Activated naive CD4-positive, alpha-beta T cell treated with anti-CD3 and anti-CD28 coated beads for 36 hours (primary cell): ENCODE data around the gene NEK8. TPM values are rescaled to one million over a fixed set of nuclear protein-coding genes. Genes with fewer than 3 reads are reported as not detected.
"Not testable (repeated sequence)": the region's sequence is repeated elsewhere in the genome, so short reads cannot be mapped to it uniquely, and the experiment has no call there.

Source experiments
- CTCF ChIA-PET: fragments of 350-600 bp; sonication (Branson Sonifier 250); formaldehyde crosslinking; loops from one replicate; lab custom pipeline; 2021; ENCODE audit warnings: antibody characterized with exemption; lab: Charles Lee
- DNase-seq: peaks from one replicate; pipeline ENCODE4 v3.0.0-alpha.2; 2020
- H3K27ac Mint-ChIP-seq: one replicate; pipeline ENCODE4 v1.8.0; 2021; ENCODE audit warnings: mild to moderate bottlenecking, mixed read lengths
- H3K27me3 Mint-ChIP-seq: one replicate; pipeline ENCODE4 v1.8.0; 2021; ENCODE audit warnings: low read depth, mixed read lengths
- H3K36me3 Mint-ChIP-seq: one replicate; pipeline ENCODE4 v1.8.0; 2021; ENCODE audit warnings: low read depth, mixed read lengths
- H3K4me1 Mint-ChIP-seq: one replicate; pipeline ENCODE4 v1.8.0; 2021; ENCODE audit warnings: low read depth, mixed read lengths
- H3K4me3 Mint-ChIP-seq: one replicate; pipeline ENCODE4 v1.8.0; 2021; ENCODE audit warnings: mild to moderate bottlenecking, moderate library complexity, mixed read lengths
- H3K9me3 Mint-ChIP-seq: one replicate; pipeline ENCODE4 v1.8.0; 2021; ENCODE audit warnings: mixed read lengths
- intact Hi-C: fragments of 100-400 bp; cut with micrococcal nuclease; formaldehyde crosslinking; loops from one replicate; pipeline ENCODE4 v1.15.1; 2023
- total RNA-seq, 2 experiments: library from RNA; stranded (reverse); gene quantifications; one replicate each; pipeline ENCODE4 v1.2.3, GENCODE V29; 2021

NEK8 gene
- total RNA-seq, 2 experiments from 2014 or later, result 3.1 to 3.2 TPM

DNA sequence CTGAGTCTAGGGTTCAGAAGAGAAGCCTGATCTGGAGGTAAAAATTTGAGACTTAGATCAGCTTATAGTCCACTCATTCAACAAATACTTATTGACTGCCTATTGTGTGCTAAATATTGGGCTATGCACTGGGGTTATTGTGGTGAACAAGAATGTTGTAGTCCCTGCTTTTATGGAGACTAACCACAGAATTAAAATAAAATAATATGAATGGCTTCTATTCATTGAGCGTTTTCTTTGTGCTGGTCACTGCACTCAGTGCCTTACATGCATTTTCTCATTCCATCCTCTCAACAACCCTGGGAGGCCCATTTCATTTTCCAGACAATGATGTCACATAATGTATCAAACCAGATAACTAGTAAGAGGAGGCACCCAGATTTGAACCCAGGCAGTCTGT is 4.8 kb downstream of the NEK8 start:
- H3K9me3 Mint-ChIP-seq, result no peaks in the 10 kb centered on the region
- no peak overlapping the region for H3K27ac Mint-ChIP-seq
- DNase-seq, result no peak
- H3K4me1 Mint-ChIP-seq, result peaks cover 16% of the 10 kb centered on the region
- intact Hi-C loops, result no loop called here
- H3K27me3 Mint-ChIP-seq, result no peaks in the 10 kb centered on the region
- H3K36me3 Mint-ChIP-seq, result peaks cover 2% of the 10 kb centered on the region
- H3K4me3 Mint-ChIP-seq, result no peak overlapping the region
- CTCF ChIA-PET, result no interaction called here

DNA sequence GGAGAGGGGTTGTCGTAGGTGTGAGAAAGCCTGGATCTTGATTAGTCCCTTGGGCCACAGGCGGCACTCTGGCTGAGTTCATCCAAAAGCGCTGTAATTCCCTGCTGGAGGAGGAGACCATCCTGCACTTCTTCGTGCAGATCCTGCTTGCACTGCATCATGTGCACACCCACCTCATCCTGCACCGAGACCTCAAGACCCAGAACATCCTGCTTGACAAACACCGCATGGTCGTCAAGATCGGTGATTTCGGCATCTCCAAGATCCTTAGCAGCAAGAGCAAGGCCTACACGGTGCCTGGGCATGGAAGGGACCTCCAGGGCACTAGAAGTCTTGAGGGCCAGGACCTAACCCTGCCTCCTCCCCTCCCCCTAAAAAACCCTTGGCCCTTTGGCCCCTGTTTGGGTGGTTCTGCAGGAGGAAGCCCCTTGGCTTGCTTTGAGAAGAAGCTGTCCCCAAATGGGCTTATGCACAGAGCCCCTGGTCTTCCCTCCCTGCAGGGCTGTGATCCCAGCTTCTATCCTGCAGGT is 6.2 kb downstream of the NEK8 start:
- CTCF ChIA-PET, result interaction anchor here (0.8 to 1.7 kb wide), 5 partner anchors 8 to 29 kb away, joined by 3 to 6 read pairs (median 5); no protein-coding TSS in a partner anchor
- H3K4me3 Mint-ChIP-seq, result no peak overlapping the region
- no peaks in the 10 kb centered on the region for H3K27me3 Mint-ChIP-seq
- DNase-seq, result no peak
- intact Hi-C loops, result no loop called here
- H3K4me1 Mint-ChIP-seq, result peaks cover 21% of the 10 kb centered on the region
- H3K9me3 Mint-ChIP-seq, result peaks cover 3% of the 10 kb centered on the region
- peaks cover 3% of the 10 kb centered on the region for H3K36me3 Mint-ChIP-seq
- no peak overlapping the region for H3K27ac Mint-ChIP-seq

DNA sequence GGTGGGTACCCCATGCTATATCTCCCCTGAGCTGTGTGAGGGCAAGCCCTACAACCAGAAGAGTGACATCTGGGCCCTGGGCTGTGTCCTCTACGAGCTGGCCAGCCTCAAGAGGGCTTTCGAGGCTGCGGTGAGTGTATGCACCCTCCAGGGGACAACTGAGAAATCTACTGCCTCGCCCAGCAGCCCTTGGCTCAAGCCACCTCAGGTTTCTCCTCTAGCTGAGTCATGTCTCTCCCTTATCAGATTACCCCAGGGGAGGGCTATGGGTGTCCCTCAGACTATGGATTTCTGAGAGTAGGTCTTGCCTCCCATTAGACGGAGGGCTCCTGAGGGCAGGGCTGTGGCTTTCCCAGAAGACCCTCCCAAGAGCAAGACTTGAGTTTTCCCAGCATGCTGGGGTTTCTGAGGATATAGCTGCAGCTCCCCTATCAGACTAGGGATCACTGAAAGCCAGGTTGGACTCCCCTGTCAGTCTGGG is 6.7 kb downstream of the NEK8 start:
- peaks cover 7% of the 10 kb centered on the region for H3K36me3 Mint-ChIP-seq
- H3K9me3 Mint-ChIP-seq, result peaks cover 3% of the 10 kb centered on the region
- H3K27ac Mint-ChIP-seq, result no peak overlapping the region
- intact Hi-C loops, result no loop called here
- H3K4me3 Mint-ChIP-seq, result no peak overlapping the region
- H3K27me3 Mint-ChIP-seq, result no peaks in the 10 kb centered on the region
- H3K4me1 Mint-ChIP-seq, result peaks cover 20% of the 10 kb centered on the region
- CTCF ChIA-PET, result interaction anchor here (0.8 to 1.7 kb wide), 5 partner anchors 8 to 29 kb away, joined by 3 to 6 read pairs (median 5); no protein-coding TSS in a partner anchor
- DNase-seq, result no peak

DNA sequence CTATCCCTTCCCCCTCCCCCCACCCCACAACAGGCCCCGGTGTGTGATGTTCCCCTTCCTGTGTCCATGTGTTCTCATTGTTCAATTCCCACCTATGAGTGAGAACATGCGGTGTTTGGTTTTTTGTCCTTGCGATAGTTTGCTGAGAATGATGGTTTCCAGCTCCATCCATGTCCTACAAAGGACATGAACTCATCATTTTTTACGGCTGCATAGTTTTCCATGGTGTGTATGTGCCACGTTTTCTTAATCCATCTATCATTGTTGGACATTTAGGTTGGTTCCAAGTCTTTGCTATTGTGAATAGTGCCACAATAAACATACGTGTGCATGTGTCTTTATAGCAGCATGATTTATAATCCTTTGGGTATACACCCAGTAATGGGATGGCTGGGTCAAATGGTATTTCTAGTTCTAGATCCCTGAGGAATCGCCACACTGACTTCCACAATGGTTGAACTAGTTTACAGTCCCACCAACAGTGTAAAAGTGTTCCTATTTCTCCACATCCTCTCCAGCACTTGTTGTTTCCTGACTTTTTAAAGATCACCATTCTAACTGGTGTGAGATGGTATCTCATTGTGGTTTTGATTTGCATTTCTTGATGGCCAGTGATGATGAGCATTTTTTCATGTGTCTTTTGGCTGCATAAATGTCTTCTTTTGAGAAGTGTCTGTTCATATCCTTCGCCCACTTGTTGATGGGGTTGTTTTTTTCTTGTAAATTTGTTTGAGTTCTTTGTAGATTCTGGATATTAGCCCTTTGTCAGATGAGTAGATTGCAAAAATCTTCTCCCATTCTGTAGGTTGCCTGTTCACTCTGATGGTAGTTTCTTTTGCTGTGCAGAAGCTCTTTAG is 7.6 kb downstream of the NEK8 start:
- H3K27me3 Mint-ChIP-seq, intact Hi-C loops, H3K4me3 Mint-ChIP-seq, DNase-seq, H3K9me3 Mint-ChIP-seq, H3K27ac Mint-ChIP-seq, H3K36me3 Mint-ChIP-seq: not testable (repeated sequence)
- CTCF ChIA-PET, result interaction anchor here (1.0 to 1.7 kb wide), 3 partner anchors 9 to 28 kb away, joined by 3 to 6 read pairs (median 5); no protein-coding TSS in a partner anchor
- H3K4me1 Mint-ChIP-seq, result peaks cover 20% of the 10 kb centered on the region

DNA sequence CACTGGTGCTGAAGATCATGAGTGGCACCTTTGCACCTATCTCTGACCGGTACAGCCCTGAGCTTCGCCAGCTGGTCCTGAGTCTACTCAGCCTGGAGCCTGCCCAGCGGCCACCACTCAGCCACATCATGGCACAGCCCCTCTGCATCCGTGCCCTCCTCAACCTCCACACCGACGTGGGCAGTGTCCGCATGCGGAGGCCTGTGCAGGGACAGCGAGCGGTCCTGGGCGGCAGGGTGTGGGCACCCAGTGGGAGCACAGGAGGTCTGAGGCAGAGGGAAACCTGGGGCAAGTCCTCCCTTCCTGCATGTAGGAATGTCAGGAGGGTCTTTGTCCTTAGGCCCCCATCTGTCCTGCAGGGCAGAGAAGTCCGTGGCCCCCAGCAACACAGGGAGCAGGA is 8.7 kb downstream of the NEK8 start:
- Mint-ChIP-seq H3K27me3 (no peaks in the 10 kb centered on the region), H3K27ac (no peak overlapping the region), H3K4me3 (no peak overlapping the region), H3K36me3 (peaks cover 9% of the 10 kb centered on the region), H3K9me3 (peaks cover 4% of the 10 kb centered on the region), H3K4me1 (peaks cover 24% of the 10 kb centered on the region)
- intact Hi-C loops, result no loop called here
- DNase-seq, result no peak
- CTCF ChIA-PET, result no interaction called here

DNA sequence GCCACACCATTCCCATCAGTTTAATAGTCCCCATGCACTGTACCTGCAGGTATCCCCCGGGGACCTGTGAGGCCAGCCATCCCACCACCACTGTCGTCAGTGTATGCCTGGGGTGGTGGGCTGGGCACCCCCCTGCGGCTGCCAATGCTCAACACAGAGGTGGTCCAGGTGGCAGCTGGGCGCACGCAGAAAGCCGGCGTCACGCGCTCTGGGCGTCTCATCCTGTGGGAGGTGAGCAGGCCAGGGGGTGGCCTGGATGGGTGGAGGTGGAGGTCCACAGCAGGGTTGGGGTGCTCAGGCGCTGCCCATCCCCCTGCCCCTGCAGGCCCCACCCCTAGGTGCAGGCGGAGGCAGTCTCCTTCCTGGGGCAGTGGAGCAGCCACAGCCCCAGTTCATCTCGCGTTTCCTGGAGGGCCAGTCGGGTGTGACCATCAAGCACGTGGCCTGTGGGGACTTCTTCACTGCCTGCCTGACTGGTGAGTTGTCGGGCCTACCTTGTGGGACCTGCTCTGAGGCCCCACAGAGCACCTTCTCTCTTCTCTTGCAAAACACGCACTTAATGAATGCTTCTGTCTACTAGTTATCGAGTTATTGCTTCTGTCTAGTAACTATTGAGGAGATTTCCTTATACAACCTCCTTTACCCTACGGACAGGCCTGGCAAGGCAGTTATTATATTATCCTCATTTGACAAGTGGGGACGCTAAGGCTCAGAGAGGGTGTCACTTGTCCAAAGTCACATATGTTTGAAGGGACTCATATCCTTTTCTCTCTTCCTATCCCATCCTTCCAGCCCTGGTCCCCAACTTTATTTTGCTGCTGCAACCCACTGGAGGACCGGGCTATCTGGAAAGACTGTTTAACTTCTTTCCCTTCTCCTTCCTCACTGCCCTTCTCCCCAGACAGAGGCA is 9.4 kb downstream of the NEK8 start:
- DNase-seq, result no peak
- Mint-ChIP-seq H3K9me3 (peaks cover 4% of the 10 kb centered on the region), H3K4me1 (peaks cover 26% of the 10 kb centered on the region), H3K4me3 (no peak overlapping the region), H3K27ac (peak overlapping the region; percentile 65), H3K36me3 (peaks cover 9% of the 10 kb centered on the region), H3K27me3 (no peaks in the 10 kb centered on the region)
- intact Hi-C loops, result loop anchor here (1.0 kb wide), 1 partner anchor 10 kb away; the partner anchor contains the start of gene NEK8
- CTCF ChIA-PET, result no interaction called here

DNA sequence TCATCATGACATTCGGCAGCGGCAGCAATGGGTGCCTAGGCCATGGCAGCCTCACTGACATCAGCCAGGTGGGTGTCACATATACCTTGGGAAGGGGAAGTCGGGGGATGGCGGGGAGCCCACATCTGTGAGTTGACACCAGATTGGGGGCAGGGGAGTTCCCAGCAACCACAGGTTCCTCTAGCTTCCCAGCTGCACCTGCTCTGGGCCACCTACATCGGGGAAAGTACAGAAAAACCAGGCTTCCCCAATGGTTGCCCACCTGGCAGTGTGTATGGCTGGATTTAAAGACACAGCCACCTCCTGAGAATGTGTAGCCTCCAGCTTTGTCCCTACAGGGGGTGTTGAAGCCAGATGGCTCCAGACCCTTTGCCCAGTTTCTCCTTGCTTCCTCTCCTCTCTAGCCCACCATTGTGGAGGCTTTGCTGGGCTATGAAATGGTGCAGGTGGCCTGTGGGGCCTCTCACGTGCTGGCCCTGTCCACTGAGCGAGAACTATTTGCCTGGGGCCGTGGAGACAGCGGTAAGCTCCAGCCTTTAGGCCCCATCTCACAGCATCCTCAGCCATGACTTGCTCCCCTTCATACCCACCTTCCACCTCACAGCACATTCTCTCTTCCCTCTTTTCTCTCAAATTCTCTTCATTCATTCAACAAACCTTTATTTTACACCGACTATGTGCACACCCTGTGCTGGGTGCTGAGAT is 10.2 kb downstream of the NEK8 start:
- Mint-ChIP-seq H3K4me3 (no peak overlapping the region), H3K9me3 (peaks cover 4% of the 10 kb centered on the region), H3K27me3 (no peaks in the 10 kb centered on the region), H3K36me3 (peaks cover 9% of the 10 kb centered on the region), H3K27ac (peak overlapping the region; percentile 83), H3K4me1 (peaks cover 26% of the 10 kb centered on the region)
- intact Hi-C loops, result loop anchor here (1.0 kb wide), 1 partner anchor 11 kb away; the partner anchor contains the start of gene NEK8
- CTCF ChIA-PET, result interaction anchor here (1.0 to 5.4 kb wide), 2 partner anchors 12 kb away, joined by 6 to 30 read pairs; partner anchors contain the start of gene TLCD1
- peak; percentile 77 for DNase-seq

DNA sequence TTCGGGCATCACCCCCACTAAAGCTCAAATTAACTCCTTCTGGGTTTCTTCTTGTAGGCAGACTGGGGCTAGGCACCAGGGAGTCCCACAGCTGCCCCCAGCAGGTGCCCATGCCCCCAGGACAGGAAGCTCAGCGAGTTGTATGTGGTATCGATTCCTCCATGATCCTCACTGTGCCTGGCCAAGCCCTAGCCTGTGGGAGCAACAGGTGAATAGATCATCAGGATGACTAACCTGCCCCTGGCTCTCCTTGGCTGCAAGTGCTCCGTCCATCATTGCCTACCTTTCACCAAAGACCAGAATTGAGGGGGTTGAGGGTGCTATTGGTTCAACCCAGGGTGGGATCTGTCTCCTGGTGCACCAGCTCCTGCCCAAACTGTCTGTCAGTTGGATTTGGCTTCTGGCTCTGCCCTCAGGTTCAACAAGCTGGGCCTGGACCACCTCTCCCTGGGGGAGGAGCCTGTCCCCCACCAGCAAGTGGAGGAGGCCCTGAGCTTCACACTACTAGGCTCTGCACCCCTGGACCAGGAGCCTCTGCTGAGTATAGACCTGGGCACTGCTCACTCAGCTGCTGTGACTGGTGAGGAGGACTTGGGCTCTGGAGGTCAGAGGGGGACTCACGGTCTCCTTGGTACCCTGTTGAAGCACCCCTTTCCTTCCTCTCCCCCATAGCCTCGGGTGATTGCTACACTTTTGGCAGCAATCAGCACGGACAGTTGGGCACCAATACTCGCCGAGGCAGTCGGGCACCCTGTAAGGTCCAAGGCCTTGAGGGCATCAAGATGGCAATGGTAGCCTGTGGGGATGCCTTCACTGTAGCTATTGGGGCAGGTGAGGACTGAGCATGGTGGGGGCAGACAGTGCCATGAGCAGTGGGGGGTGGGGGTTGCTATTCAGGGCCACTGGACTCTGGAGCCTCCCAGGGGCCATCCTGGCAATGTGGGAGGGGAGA is 12.1 kb downstream of the NEK8 start:
- DNase-seq, result no peak
- no peaks in the 10 kb centered on the region for H3K27me3 Mint-ChIP-seq
- intact Hi-C loops, result no loop called here
- H3K9me3 Mint-ChIP-seq, result peaks cover 4% of the 10 kb centered on the region
- H3K4me1 Mint-ChIP-seq, result peaks cover 31% of the 10 kb centered on the region
- H3K27ac Mint-ChIP-seq, result no peak overlapping the region
- no peak overlapping the region for H3K4me3 Mint-ChIP-seq
- CTCF ChIA-PET, result interaction anchor here (0.7 to 14.2 kb wide), 5 partner anchors 10 to 34 kb away, joined by 3 to 353 read pairs (median 12); partner anchors contain the start of genes NEK8 and TLCD1
- peaks cover 20% of the 10 kb centered on the region for H3K36me3 Mint-ChIP-seq

DNA sequence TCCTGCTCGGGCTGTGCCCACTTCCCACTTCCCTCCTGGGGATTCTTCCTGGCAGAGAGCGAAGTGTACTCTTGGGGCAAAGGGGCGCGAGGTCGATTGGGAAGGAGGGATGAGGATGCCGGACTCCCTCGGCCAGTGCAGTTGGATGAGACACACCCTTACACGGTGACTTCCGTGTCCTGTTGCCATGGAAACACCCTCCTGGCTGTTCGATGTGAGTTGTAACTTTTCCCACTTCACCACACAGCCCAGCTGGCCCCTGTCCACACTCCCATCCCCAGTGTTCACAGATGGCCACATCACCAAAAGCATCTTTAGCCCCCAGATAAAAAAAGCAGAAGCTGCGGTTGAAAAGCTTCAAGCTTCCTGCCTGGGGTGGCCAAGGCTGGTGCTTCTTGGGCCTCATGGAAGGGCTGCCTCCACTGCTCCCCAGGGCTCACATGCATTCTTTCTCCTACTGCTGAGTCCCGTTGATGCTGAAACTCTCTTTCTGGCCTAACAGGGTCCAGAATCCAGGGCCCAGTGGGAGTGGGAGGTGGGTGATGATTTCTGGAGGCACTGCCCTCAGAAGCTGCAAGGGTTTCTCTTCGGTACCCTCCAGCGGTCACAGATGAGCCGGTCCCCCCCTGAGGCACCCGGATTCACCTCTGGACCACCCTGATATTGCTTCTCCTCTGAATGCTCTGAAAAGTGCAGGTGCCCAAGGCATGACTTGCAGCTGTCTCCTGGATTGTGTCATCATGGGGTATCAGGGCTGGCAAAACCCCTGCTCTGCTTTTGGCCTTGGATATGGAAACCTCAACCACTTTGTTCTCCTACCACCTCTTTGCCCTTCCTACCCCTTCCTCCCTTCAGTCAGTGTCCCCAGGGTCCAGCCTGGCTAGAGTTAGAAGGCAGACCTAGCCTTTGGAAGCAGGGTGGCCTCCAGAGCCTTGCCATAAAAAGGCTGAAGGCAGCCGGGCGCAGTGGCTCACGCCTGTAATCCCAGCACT is 13.1 kb downstream of the NEK8 start:
- peaks cover 25% of the 10 kb centered on the region for H3K36me3 Mint-ChIP-seq
- H3K27ac Mint-ChIP-seq, result no peak overlapping the region
- peaks cover 4% of the 10 kb centered on the region for H3K9me3 Mint-ChIP-seq
- no peaks in the 10 kb centered on the region for H3K27me3 Mint-ChIP-seq
- CTCF ChIA-PET, result interaction anchor here (0.7 to 14.2 kb wide), 3 partner anchors 9 to 33 kb away, joined by 3 to 353 read pairs (median 30); partner anchors contain the start of genes NEK8 and TLCD1
- no peak for DNase-seq
- intact Hi-C loops, result no loop called here
- peak overlapping the region; percentile 5 for H3K4me3 Mint-ChIP-seq
- peaks cover 39% of the 10 kb centered on the region for H3K4me1 Mint-ChIP-seq
